ENCODE data around the gene STRADB.

The STRADB gene

GRCh38 chr2:201517094-201517493 lies 65.6 kb downstream of the STRADB start:
- H4K20me1 ChIP-seq (ENCODE audit: insufficient read depth) = no peaks in the 10 kb centered on the region
- no peak overlapping the region for H3K4me2 ChIP-seq
- no peak overlapping the region for H3K9ac ChIP-seq
- H3K4me3 ChIP-seq (IDR thresholded peaks at IDR 0.05; ENCODE audit: insufficient read depth, low read depth, low read length) = no peak overlapping the region
- no peak overlapping the region for H2AFZ ChIP-seq (ENCODE audit: low read depth)
- no peaks in the 10 kb centered on the region for H3K36me3 ChIP-seq (ENCODE audit: insufficient read depth)
- no peak for TF ChIP-seq CTCF (conservative IDR thresholded peaks at IDR 0.05; ENCODE audit: low read depth, low read length)
- H3K27ac ChIP-seq = no peak overlapping the region
- H3K4me1 ChIP-seq (ENCODE audit: low read depth, poor library complexity, severe bottlenecking) = no peaks in the 10 kb centered on the region
- no peaks in the 10 kb centered on the region for H3K79me2 ChIP-seq (ENCODE audit: insufficient read depth, low read depth)
- no peaks in the 10 kb centered on the region for H3K27me3 ChIP-seq (ENCODE audit: insufficient read depth, low read depth)

- Histone ChIP-seq H4K20me1 (ENCODE audit: insufficient read depth) (no peaks in the 10 kb centered on the region), H3K36me3 (ENCODE audit: insufficient read depth) (no peaks in the 10 kb centered on the region)
These were observed 68.7 kb downstream of the STRADB start for GRCh38 chr2:201520201-201520600.

GRCh38 chr2:201522965-201523364 lies 71.4 kb downstream of the STRADB start:
- H3K9ac ChIP-seq = no peak overlapping the region
- TF ChIP-seq CTCF (conservative IDR thresholded peaks at IDR 0.05; ENCODE audit: low read depth, low read length) = no peak
- no peak overlapping the region for H3K4me3 ChIP-seq (IDR thresholded peaks at IDR 0.05; ENCODE audit: insufficient read depth, low read depth, low read length)
- H3K27ac ChIP-seq = no peak overlapping the region
- H3K4me2 ChIP-seq = no peak overlapping the region
- no peaks in the 10 kb centered on the region for H3K79me2 ChIP-seq (ENCODE audit: insufficient read depth, low read depth)
- no peaks in the 10 kb centered on the region for H4K20me1 ChIP-seq (ENCODE audit: insufficient read depth)
- no peaks in the 10 kb centered on the region for H3K4me1 ChIP-seq (ENCODE audit: low read depth, poor library complexity, severe bottlenecking)
- no peak overlapping the region for H2AFZ ChIP-seq (ENCODE audit: low read depth)
- no peaks in the 10 kb centered on the region for H3K27me3 ChIP-seq (ENCODE audit: insufficient read depth, low read depth)
- H3K36me3 ChIP-seq (ENCODE audit: insufficient read depth) = no peaks in the 10 kb centered on the region

More at GRCh38 chr2:201520201-201520600, 68.7 kb downstream of the STRADB start:
- Histone ChIP-seq H3K4me1 (ENCODE audit: low read depth, poor library complexity, severe bottlenecking) (no peaks in the 10 kb centered on the region), H3K27me3 (ENCODE audit: insufficient read depth, low read depth) (no peaks in the 10 kb centered on the region), H3K4me2 (no peak overlapping the region), H3K4me3 (IDR thresholded peaks at IDR 0.05; ENCODE audit: insufficient read depth, low read depth, low read length) (no peak overlapping the region), H3K27ac (no peak overlapping the region), H3K9ac (no peak overlapping the region), H2AFZ (ENCODE audit: low read depth) (no peak overlapping the region), H3K79me2 (ENCODE audit: insufficient read depth, low read depth) (no peaks in the 10 kb centered on the region)
- TF ChIP-seq CTCF (conservative IDR thresholded peaks at IDR 0.05; ENCODE audit: low read depth, low read length) = no peak

GRCh38 chr2:201523506-201523905 lies 72.0 kb downstream of the STRADB start:
- Histone ChIP-seq H3K79me2 (ENCODE audit: insufficient read depth, low read depth) (no peaks in the 10 kb centered on the region), H3K27ac (no peak overlapping the region), H3K9ac (no peak overlapping the region), H3K4me3 (IDR thresholded peaks at IDR 0.05; ENCODE audit: insufficient read depth, low read depth, low read length) (no peak overlapping the region), H4K20me1 (ENCODE audit: insufficient read depth) (no peaks in the 10 kb centered on the region), H3K36me3 (ENCODE audit: insufficient read depth) (no peaks in the 10 kb centered on the region), H3K4me1 (ENCODE audit: low read depth, poor library complexity, severe bottlenecking) (no peaks in the 10 kb centered on the region), H3K4me2 (no peak overlapping the region), H3K27me3 (ENCODE audit: insufficient read depth, low read depth) (no peaks in the 10 kb centered on the region), H2AFZ (ENCODE audit: low read depth) (no peak overlapping the region)
- TF ChIP-seq CTCF (conservative IDR thresholded peaks at IDR 0.05; ENCODE audit: low read depth, low read length) = no peak

Measured in KMS-11 (cell line).